Measurements from ENCODE around the gene ASTN2. TPM values are rescaled to one million over a fixed set of nuclear protein-coding genes. Genes with fewer than 3 reads are reported as not detected.

Gene ASTN2
- total RNA-seq, 1 experiment from 2014 or later = 4.8 TPM

DNA sequence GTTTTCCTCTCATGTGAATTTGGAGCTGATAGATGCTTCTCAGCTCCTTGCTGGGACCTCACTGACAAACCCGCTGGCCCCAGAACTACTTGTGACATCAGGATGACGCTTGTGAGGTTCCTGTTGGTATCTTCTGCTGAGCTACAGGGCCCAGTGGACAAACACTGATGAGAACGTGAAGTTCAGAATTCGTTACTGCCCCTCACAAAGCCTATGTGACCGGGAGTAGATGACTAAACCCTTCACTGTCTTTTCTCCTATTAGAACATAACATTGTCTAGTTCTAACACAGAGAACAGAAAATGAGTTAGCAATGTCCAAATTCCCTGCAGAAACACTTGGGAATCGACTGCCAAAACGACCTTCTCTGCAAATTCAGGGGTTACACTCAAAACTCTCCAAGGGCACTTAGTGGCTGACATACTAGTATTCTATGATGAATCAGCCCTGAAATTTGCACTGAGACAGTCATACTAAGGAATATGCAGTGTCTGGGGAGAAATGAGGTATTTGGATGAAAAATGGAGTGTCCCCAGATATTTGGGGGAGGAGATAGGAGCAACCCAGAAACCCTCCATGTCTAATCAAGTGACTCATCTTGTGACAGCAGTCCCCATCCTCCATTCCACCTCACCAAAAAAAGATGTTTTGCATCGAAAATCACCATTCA is 871.0 kb downstream of the ASTN2 start:
- H3K4me1 ChIP-seq (ENCODE audit: control insufficient read depth in 1 of 2, insufficient read depth in 2 of 2, low read length in 2 of 2) = peaks cover 10 to 19% of the 10 kb centered on the region in 2 experiments
- no peaks in the 10 kb centered on the region; the same call in 1 of the 2 replicates for H3K27me3 ChIP-seq (ENCODE audit: insufficient read depth, low read length)
- POLR2A ChIA-PET = no interaction called here
- no peak overlapping the region for H2AFZ ChIP-seq (ENCODE audit: low read depth, low read length, poor library complexity, severe bottlenecking)
- no peak overlapping the region for H3K4me3 ChIP-seq (replicated peaks in 1 of 2; ENCODE audit: low read depth in 1 of 2, low read length in 2 of 2)
- no peaks in the 10 kb centered on the region for H3K9me2 ChIP-seq (ENCODE audit: insufficient read depth)
- RAD21 ChIA-PET (ENCODE audit: low non-redundant PET in 1 of 2, low total read pairs in 2 of 2, uncharacterized antibody in 2 of 2, unreplicated experiment in 2 of 2) = no interaction called here
- CTCF ChIA-PET = no interaction called here
- no peak overlapping the region for H3K4me2 ChIP-seq (ENCODE audit: low read length)
- BruUV-seq (replicated peaks) = no TSS peak
- no peak overlapping the region for H3K9ac ChIP-seq (ENCODE audit: low read length)
- DNase-seq (ENCODE audit: low read depth, low spot score) (no peak), ATAC-seq (no peak)
- H3K36me3 ChIP-seq (ENCODE audit: control insufficient read depth in 1 of 2, insufficient read depth in 2 of 2, low read length in 2 of 2) = no peaks in the 10 kb centered on the region
- H3K9me3 ChIP-seq (ENCODE audit: control insufficient read depth in 1 of 2, insufficient read depth in 1 of 2, low read depth in 1 of 2, low read length in 2 of 2) = no peaks in the 10 kb centered on the region
- no peak overlapping the region for H3K27ac ChIP-seq (ENCODE audit: low read depth, low read length)
- TF ChIP-seq TCF7L2 (IDR thresholded peaks at IDR 0.05; ENCODE audit: borderline replicate concordance, extremely low read depth, insufficient read depth, insufficient read length) (no peak), ZBTB33 (IDR thresholded peaks at IDR 0.05; ENCODE audit: extremely low read depth, insufficient replicate concordance, low read length) (no peak), CBX3 (IDR thresholded peaks at IDR 0.05; ENCODE audit: low read depth) (no peak), EGR1 (IDR thresholded peaks at IDR 0.05; ENCODE audit: low read depth) (no peak), ZNF274 (IDR thresholded peaks at IDR 0.05; ENCODE audit: low read depth, low read length) (no peak), SP1 (IDR thresholded peaks at IDR 0.05; ENCODE audit: low read depth) (no peak), CTCF (IDR thresholded peaks at IDR 0.05 in 2 of 3, conservative IDR thresholded peaks at IDR 0.05 in 1 of 3; ENCODE audit: borderline replicate concordance in 1 of 3, insufficient read depth in 1 of 3, low read depth in 2 of 3, low read length in 2 of 3) (no peak), ELF1 (IDR thresholded peaks at IDR 0.05; ENCODE audit: borderline replicate concordance, low read depth) (no peak), JUND (IDR thresholded peaks at IDR 0.05) (no peak), YY1 (IDR thresholded peaks at IDR 0.05; ENCODE audit: extremely low read depth, insufficient replicate concordance, low read depth, low read length) (no peak), EZH2phosphoT487 (IDR thresholded peaks at IDR 0.05; ENCODE audit: borderline replicate concordance) (no peak)
- TF ChIP-seq, protein P1, sequence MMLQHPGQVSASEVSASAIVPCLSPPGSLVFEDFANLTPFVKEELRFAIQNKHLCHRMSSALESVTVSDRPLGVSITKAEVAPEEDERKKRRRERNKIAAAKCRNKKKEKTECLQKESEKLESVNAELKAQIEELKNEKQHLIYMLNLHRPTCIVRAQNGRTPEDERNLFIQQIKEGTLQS (IDR thresholded peaks at IDR 0.05) = no peak
- H3K79me2 ChIP-seq (ENCODE audit: insufficient read depth, low read length) = no peaks in the 10 kb centered on the region
- intact Hi-C loops (cut with micrococcal nuclease) = no loop called here
- no peaks in the 10 kb centered on the region for H4K20me1 ChIP-seq (ENCODE audit: insufficient read depth)
